Stimulated activated CD4-positive, alpha-beta T cell treated with anti-CD3 and anti-CD28 coated beads, Interleukin-4, amount 100 ng/mL, for 1 hour (primary cell): ENCODE measurements around the gene COX5B.
"Not testable (repeated sequence)": the region's sequence is repeated elsewhere in the genome, so short reads cannot be mapped to it uniquely, and the experiment has no call there.

Experiments
- DNase-seq: peaks from one replicate; pipeline ENCODE4 v3.0.0-alpha.2; 2020

COX5B gene, protein sequence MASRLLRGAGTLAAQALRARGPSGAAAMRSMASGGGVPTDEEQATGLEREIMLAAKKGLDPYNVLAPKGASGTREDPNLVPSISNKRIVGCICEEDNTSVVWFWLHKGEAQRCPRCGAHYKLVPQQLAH

DNA sequence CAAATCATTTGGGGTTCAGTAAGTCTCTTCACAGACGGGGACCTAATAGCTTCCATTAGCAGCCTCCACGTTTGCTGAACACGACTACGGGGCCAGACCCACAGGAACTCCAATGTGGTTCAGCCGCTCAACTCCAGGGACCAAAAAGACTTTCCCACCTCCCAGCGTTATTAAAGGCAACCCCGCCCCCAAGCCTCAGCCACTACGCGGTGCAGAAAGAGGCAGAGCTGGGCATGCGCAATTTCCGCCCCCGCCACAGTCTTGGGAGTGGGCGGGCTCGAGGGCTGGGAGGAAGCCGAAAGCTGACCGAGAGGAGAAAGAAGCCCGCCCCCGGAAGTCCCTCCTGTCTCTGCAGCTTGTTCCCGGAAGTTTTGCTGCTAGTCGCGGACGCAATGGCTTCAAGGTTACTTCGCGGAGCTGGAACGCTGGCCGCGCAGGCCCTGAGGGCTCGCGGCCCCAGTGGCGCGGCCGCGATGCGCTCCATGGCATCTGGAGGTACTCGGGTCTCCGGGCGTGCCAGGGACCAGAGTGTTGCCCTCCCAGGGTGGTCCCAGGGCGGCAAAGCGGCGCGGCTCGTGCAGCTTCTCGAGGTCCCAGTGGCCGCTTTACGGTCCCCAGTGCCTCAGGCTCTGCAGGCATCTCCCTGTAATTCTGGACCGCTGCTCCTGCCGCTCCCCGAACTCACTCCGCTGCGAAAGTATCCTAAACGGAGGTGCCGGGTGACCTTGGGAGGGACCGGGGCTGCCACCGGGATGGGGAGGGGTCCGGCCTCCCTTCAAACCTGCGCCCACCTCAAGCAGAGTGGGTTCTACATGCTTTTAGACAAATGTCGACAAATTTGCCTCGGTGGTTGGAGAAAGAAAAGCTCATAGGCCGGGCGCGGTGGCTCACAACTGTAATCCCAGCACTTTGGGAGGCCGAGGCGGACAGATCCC is at the start of gene COX5B:
Gene COX5B (plus strand): TSS at position 368 of the 935 bp plus-strand sequence. CDS start 25 bp downstream, at position 393.
- peak; percentile 99 for DNase-seq

- not testable (repeated sequence) for DNase-seq
Measured at GRCh38 chr2:97596180-97596579, 49.7 kb upstream of the COX5B start.

GRCh38 chr2:97601537-97601936 is 44.3 kb upstream of the COX5B start:
- DNase-seq = not testable (repeated sequence)

- DNase-seq = not testable (repeated sequence)
Measured at GRCh38 chr2:97605109-97605508, 40.8 kb upstream of the COX5B start.

DNA sequence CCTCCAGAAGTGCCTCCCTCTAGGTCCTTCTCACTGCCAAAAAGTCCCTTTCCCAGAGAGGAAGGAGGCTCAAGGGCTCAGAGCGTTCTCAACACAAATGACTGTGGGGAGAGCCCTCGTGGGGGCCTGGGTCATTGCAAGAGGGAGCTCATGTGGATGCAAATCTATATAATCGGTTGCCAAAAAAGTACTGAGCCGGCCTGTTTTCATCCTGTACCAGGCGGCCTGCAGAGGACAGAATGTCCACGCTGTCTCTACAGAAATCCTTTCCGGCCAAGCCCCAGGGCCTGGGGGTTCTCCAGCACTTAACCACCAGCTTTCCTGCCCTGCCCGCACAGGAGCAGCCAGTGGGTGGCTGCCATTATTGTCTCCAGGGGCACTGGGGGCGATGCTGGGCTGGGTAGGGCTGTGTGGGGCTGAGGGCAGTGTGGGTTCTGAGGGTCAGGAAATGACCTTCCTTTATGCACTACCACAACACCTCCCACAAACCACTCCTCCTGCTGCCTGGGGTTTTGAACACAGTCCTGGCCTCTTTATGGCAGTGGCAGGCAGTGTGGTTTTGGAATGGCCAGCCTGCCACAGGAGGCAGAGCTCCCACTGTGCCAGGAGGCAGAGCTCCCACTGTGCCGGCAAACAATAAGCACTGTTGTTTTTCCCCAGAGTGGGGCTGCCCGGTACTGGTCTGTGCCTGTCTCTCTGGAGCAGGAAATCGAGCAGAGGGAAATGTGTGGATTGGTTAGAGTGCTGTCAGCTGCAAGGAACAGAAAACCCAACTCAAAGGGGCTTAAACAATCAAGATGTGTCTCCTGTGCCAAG is 40.1 kb upstream of the COX5B start:
- DNase-seq = not testable (repeated sequence)

GRCh38 chr2:97608745-97609144 is 37.1 kb upstream of the COX5B start:
- DNase-seq = not testable (repeated sequence)

GRCh38 chr2:97611895-97612294 is 34.0 kb upstream of the COX5B start:
- not testable (repeated sequence) for DNase-seq

GRCh38 chr2:97615746-97616145 is 30.1 kb upstream of the COX5B start:
- not testable (repeated sequence) for DNase-seq

DNA sequence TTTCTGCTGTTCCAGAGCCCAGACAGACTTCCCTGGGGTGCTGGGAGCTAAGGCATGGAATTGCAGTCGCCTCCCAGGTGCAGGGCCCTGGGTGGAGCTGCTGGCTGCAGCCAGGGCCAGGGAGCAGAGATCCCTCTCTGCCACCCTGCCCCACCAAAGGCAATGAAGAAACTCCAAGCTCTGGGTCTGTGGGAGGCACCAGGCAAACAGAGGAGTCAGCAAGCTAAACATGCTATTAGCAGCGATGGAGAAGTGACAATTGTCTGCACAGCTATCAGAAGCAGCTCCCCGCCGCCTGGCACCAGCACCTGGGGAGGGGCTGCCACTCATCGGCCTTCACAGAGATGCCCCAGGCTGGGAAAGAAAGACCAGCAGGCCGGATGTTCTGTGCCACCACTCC is 28.0 kb upstream of the COX5B start:
- no peak for DNase-seq

DNA sequence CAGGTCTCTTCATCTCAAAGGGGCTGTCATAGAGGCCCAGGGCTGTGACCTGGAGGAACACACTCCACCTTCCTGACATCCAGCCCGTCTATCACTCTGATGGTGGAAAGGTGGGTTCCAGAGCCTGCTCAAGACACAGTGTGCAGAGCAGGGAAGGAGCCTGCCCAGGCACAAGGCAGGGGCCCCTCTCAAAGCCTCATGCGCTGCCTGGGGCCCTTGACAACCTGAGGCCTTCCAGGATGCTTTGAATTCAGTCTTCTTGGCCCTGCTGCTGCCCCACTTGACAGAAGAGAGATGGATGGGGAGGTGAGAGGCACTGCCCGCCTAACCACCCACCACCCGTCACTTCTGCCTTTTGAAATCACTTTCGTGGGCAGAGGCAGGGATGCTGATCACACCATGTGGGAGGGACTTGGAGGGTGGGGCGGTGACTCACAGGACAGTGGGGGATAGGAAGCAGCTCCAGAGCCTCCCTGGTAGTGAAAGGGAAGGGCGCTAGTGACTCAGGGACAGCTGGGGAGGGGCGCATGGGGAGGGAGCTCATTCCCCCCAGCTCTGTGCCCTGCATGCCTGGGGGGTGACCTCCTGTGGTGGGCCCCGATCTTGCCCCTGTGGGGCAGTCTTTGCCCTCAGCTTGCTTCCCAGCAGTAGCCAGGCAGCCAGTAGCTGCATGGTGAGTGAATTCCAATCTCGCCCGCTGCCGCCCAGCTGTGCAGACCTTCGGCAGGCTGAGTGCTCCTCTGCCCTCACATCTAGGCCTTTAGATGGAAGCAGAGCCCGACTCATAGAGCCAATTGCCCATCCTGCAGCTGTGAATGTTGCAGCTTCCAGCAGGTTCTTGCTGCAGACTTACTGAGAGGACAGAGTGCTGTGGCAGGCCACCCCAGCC is 26.7 kb upstream of the COX5B start:
- DNase-seq = not testable (repeated sequence)

DNA sequence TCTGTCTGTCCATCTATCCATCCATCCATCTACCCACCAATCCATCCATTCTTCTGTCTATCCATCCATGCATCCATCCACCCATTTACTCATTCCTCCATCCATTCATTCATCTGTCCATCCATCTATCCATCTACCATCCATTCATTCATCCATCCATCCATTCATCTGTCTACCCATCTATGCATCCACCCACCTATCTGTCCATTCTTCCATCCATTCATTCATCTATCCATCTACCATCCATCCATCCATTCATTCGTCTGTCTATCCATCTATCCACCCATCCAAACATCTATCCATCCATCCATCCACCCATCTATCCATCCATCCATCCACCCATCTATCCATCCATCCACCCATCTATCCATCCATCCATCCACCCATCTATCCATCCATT is 25.4 kb upstream of the COX5B start:
- DNase-seq = not testable (repeated sequence)

- DNase-seq = not testable (repeated sequence)
Measured at GRCh38 chr2:97622976-97623375, 22.9 kb upstream of the COX5B start.

- not testable (repeated sequence) for DNase-seq
Measured at GRCh38 chr2:97625354-97626048, 20.4 kb upstream of the COX5B start.

DNA sequence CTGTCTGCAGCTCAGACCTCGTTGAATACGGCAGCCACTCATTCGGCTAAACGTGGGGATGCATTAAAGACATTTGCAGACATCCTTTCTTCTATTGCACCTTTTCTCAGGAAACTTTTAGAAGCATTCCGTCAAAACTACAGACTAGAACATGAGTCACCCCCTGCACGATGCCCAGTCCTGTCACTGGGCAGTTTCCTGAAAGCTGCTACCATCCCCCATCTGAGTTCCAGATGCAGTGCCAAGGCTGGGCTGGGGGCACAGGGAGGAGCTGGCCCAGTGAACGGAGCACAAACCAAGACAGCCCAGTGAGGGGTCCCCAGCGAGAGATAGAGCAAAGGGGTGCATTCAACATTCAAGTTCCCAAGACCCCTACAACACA is 19.8 kb upstream of the COX5B start:
- not testable (repeated sequence) for DNase-seq

GRCh38 chr2:97644023-97644717 is 1.7 kb upstream of the COX5B start:
- DNase-seq = no peak

DNA sequence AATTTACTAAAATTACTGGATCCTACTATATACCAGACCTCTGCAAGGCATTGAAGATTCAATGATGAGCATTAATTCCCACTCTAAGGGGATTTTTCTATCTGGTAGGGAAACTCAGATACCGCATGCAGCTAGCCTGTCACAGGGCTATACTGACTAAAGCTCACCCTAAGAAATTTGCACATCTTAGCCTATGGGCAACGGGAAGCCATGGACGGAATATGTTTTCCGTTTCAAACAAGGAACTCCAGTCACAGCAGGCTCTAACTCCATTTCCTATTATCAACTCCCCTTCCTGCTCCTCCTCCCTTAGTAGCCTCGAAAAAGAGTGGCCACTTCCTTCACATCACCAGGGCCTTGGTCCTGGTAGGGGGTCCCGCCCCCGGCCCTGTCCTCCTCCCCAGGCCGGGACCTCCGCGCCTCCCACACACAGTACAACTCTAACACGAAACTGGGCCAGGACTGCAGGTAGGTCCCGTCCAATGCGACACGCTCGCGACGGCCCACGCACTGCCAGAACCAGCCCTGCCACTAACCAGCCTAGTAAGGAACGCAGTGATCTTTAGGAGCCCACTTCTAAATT is 659 bp upstream of the COX5B start:
- no peak for DNase-seq

DNA sequence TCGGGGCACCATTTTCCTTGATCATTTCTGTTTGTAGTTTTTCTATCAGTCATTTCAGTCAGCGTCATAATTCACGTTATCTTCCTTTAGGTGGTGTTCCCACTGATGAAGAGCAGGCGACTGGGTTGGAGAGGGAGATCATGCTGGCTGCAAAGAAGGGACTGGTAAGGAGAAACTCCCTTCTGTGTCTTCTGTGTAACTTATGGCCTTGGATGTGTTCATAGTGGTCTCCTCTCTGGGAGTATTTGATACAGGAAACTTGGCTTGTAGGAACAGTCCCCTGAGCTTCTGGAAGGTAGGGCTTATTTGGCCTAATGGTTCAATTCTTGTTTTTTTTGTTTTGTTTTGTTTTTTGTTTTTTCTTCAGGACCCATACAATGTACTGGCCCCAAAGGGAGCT is 1.1 kb downstream of the COX5B start:
- DNase-seq = no peak

DNA sequence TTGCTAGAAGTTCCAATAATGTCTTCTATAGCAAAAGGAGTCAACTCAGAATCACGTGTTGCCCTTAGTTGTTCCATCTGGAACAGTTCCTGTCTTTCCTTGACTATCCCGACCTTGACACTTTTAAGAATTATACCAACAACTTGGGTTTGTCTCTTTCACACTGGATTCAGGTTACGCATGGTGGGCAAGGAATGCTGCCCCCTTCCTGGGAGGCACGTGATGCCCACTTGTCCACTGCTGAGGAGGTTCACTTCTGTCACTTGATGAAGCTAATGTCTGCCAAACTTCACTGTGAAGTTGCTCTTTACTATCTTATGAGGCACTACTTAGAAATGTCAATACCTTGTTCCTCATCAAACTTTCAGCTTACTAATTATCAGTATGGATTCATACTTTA is 5.3 kb downstream of the COX5B start:
- DNase-seq = no peak

GRCh38 chr2:97653473-97653872 is 7.6 kb downstream of the COX5B start:
- DNase-seq = no peak

DNA sequence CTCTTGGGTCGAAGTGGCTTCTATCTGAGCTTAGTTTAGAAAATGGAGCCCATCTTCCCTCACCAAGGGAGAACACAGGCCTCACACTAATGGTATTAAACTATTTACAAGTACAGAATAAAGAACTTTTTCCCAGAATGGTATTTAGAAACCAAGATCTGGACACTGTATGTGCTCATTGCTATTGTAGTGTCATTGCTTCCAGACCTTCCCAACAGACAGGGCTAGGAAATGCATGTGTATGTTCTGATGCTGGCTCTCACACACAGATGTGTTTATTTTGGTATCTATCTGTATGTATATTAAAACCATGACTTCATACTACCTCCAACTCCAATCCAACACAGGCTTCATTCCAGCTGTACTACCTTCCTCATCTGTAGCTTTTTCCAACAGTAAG is 8.0 kb downstream of the COX5B start:
- DNase-seq = no peak

DNA sequence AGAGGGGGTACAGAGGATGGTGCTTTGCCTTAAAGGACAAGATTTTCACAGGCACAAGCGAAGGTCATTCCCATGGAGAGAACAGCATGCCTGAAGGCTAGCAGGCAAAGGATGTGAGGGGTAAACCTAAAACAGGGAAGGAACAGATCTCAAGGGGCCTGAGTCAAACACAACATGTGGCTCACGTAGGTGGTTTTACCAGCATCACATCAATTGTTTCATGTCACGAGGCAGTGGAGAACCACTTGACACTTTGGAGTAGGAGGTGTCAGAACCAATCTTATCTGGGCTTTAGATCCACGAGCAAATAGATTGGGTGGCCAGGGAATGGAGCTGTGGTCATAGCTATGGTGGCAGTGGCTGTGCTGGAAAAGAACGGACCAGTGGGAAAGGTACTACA is 8.4 kb downstream of the COX5B start:
- DNase-seq = no peak
